M059J (cell line): Measurements from ENCODE around the gene KIAA2012. TPM values are rescaled to one million over a fixed set of nuclear protein-coding genes. Genes with fewer than 3 reads are reported as not detected.
A peak's percentile ranks its signal among the peaks of the same experiment; 100 is the strongest.

Source experiments
- DNase-seq: peaks from one replicate; pipeline ENCODE4 v3.0.0-alpha.2; 2012; ENCODE audit warnings: low read depth
- total RNA-seq: library from RNA; depleted of rRNA; stranded (reverse); fragments of >200 nt; shearing (Covaris generic); gene quantifications from 2 replicates; pipeline ENCODE4 v1.2.3, GENCODE V29; 2014

Gene KIAA2012
- total RNA-seq, 1 experiment from 2014 or later = not detected

GRCh38 chr2:202148515-202149154 lies 75.6 kb downstream of the KIAA2012 start:
- DNase-seq = no peak

- no peak for DNase-seq
Observed at GRCh38 chr2:202149155-202149762, 76.2 kb downstream of the KIAA2012 start.

GRCh38 chr2:202149936-202150335 lies 76.9 kb downstream of the KIAA2012 start:
- no peak for DNase-seq

GRCh38 chr2:202152104-202152715 lies 79.2 kb downstream of the KIAA2012 start:
- DNase-seq = no peak

- DNase-seq = no peak
Observed at GRCh38 chr2:202154613-202155012, 81.6 kb downstream of the KIAA2012 start.

GRCh38 chr2:202157211-202157990 lies 84.3 kb downstream of the KIAA2012 start:
- DNase-seq = no peak

GRCh38 chr2:202158796-202159195 lies 85.7 kb downstream of the KIAA2012 start:
- DNase-seq = peak; percentile 41

GRCh38 chr2:202161151-202161835 lies 88.2 kb downstream of the KIAA2012 start:
- peak; percentile 64 for DNase-seq

GRCh38 chr2:202164411-202164810 lies 91.4 kb downstream of the KIAA2012 start:
- no peak for DNase-seq

GRCh38 chr2:202165208-202165607 lies 92.2 kb downstream of the KIAA2012 start:
- no peak for DNase-seq

GRCh38 chr2:202165945-202166344 lies 92.9 kb downstream of the KIAA2012 start:
- no peak for DNase-seq

GRCh38 chr2:202169131-202169530 lies 96.1 kb downstream of the KIAA2012 start:
- DNase-seq = no peak

- no peak for DNase-seq
Observed at GRCh38 chr2:202169832-202170424, 96.9 kb downstream of the KIAA2012 start.

- DNase-seq = no peak
Observed at GRCh38 chr2:202171241-202171825, 98.3 kb downstream of the KIAA2012 start.

- DNase-seq = peak; percentile 65
Observed at GRCh38 chr2:202172439-202173211, 99.6 kb downstream of the KIAA2012 start.

GRCh38 chr2:202178346-202178958 lies 105.4 kb downstream of the KIAA2012 start:
- peak; percentile 69 for DNase-seq

- no peak for DNase-seq
Observed at GRCh38 chr2:202184557-202184956, 111.5 kb downstream of the KIAA2012 start.

- no peak for DNase-seq
Observed at GRCh38 chr2:202185156-202185555, 112.1 kb downstream of the KIAA2012 start.

GRCh38 chr2:202186641-202187202 lies 113.7 kb downstream of the KIAA2012 start:
- DNase-seq = peak; percentile 16
